ENCODE data around the gene PCYT2. TPM values are rescaled to one million over a fixed set of nuclear protein-coding genes. Genes with fewer than 3 reads are reported as not detected.
A peak's percentile ranks its signal among the peaks of the same experiment; 100 is the strongest.

PCYT2 gene
- total RNA-seq, 4 donors from 2014 or later: 27.4 to 38.7 (median 33.3) TPM

DNA sequence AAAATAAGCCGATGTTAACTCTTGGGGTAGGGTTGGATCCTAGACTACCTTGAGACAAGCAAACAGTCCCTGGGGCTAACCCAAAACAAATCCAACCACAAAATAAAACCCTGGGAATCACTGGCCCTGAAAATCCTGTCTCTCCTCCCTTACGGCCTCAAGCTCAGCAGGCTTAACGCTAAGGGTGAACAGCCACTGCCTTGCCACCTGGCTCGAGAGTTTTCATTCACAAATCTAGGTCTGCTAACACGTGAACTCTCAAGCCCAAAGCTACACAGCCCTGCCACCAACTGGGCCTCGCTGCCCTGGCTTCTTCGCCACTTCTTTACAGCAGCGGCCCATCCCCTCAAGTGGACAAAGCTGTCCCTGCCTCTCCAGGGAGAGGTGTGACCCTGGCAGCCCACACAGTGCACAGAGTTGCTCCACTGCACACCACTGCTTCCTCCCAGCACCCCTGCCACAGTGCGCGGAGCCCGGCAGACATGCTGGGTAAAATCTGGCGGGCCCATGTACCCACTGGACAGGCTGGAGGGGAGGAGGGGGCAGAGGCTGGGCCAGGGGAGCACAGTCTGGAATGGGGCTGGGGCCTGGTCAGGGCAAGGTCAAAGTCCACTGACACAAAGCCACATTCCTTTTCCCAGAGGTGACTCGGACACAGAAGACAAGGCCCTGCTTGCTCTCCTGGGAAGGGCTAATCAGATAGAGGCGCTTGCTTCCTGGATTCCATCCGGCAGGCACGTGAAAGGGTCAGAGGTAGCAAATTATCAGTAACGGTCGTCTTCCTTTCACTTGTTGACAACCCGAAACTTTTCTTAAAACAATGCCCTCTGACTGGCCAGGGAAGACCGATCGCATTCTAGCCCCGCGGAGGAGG, 996 bp downstream of the PCYT2 start:
- Histone ChIP-seq H3K4me1 (peaks cover 15 to 25% (median 20%) of the 10 kb centered on the region in 4 donors), H3K36me3 (peaks cover 13 to 75% (median 64%) of the 10 kb centered on the region in 4 donors), H3K27me3 (no peaks in the 10 kb centered on the region), H3K4me3 (peak overlapping the region; percentile 62 to 84 (median 78)), H3K27ac (replicated peaks in 1 of 4) (peak overlapping the region; percentile 63 to 79 (median 70)), H3K9me3 (no peaks in the 10 kb centered on the region)
- intact Hi-C loops (cut with DNase I): no loop called here
- DNase-seq (ENCODE audit: extremely low spot score): no peak
- TF ChIP-seq EP300 (IDR thresholded peaks at IDR 0.05) (no peak), POLR2A (IDR thresholded peaks at IDR 0.05; ENCODE audit: low read depth) (no peak), POLR2AphosphoS5 (IDR thresholded peaks at IDR 0.05) (no peak)
- TF ChIP-seq, protein P1, sequence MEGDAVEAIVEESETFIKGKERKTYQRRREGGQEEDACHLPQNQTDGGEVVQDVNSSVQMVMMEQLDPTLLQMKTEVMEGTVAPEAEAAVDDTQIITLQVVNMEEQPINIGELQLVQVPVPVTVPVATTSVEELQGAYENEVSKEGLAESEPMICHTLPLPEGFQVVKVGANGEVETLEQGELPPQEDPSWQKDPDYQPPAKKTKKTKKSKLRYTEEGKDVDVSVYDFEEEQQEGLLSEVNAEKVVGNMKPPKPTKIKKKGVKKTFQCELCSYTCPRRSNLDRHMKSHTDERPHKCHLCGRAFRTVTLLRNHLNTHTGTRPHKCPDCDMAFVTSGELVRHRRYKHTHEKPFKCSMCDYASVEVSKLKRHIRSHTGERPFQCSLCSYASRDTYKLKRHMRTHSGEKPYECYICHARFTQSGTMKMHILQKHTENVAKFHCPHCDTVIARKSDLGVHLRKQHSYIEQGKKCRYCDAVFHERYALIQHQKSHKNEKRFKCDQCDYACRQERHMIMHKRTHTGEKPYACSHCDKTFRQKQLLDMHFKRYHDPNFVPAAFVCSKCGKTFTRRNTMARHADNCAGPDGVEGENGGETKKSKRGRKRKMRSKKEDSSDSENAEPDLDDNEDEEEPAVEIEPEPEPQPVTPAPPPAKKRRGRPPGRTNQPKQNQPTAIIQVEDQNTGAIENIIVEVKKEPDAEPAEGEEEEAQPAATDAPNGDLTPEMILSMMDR (IDR thresholded peaks at IDR 0.05): no peak
- 50% methylated on average over 19 of the region's 23 CpGs for WGBS

DNA sequence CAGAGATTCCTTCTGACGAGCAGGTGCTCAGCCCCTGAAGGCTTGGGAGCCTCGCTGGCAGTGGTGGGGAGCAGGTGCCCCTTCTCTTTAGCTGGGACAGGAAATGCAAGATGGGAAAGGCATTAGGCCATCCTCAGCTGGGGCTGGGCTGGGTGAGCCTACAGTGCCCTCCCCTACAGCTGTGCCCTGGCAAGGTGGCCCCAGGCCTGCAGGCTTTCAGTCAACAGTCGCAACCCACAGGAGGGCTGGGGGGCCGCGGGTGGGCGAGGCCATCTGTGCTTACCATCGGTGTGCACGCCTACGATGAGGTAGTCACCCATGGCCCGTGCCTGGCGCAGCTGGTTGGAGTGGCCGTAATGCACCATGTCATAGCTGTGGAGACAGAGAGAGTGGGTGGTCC, 2.0 kb downstream of the PCYT2 start:
- Histone ChIP-seq H3K27me3 (no peaks in the 10 kb centered on the region), H3K27ac (replicated peaks in 1 of 4) (no peak overlapping the region), H3K4me3 (no peak overlapping the region), H3K9me3 (no peaks in the 10 kb centered on the region), H3K36me3 (peaks cover 14 to 75% (median 64%) of the 10 kb centered on the region in 4 donors), H3K4me1 (peaks cover 15 to 25% (median 20%) of the 10 kb centered on the region in 4 donors)
- intact Hi-C loops (cut with DNase I): no loop called here
- WGBS: 93% methylated on average over 3 of the region's 12 CpGs
- no peak for DNase-seq (ENCODE audit: extremely low spot score)
- no peak for TF ChIP-seq POLR2AphosphoS5 (IDR thresholded peaks at IDR 0.05)
- no peak for TF ChIP-seq EP300 (IDR thresholded peaks at IDR 0.05)
- TF ChIP-seq, protein P1 (IDR thresholded peaks at IDR 0.05): no peak
- TF ChIP-seq POLR2A (IDR thresholded peaks at IDR 0.05; ENCODE audit: low read depth): no peak

DNA sequence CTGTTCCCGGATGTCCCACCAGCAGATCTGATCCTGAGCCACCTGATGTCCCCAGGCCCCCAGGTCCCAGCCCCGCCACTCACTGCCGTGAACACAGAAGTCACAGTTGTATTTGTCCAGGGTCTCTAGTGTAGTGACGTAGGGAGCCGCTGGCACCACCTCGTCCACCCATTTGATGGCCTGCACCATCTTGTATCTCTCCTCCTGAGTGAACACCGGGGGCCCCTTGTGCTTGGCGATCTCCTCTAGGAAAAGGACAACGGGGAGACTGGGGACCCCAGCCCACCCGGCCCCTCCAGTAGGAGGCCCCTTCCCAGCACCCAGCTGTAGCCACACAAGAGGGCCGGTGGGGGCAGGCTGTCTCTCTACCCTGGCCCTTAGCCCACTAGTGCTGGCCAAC, 2.4 kb downstream of the PCYT2 start:
- intact Hi-C loops (cut with DNase I): no loop called here
- DNase-seq (ENCODE audit: extremely low spot score): no peak
- H3K4me3 ChIP-seq: no peak overlapping the region
- no peaks in the 10 kb centered on the region for H3K27me3 ChIP-seq
- WGBS: 97% methylated on average over 5 of the region's 11 CpGs
- no peak overlapping the region for H3K27ac ChIP-seq (replicated peaks in 1 of 4)
- peaks cover 15 to 25% (median 20%) of the 10 kb centered on the region in 4 donors for H3K4me1 ChIP-seq
- TF ChIP-seq EP300 (IDR thresholded peaks at IDR 0.05): no peak
- no peak for TF ChIP-seq POLR2A (IDR thresholded peaks at IDR 0.05; ENCODE audit: low read depth)
- TF ChIP-seq, protein P1 (IDR thresholded peaks at IDR 0.05): no peak
- no peak for TF ChIP-seq POLR2AphosphoS5 (IDR thresholded peaks at IDR 0.05)
- H3K36me3 ChIP-seq: peaks cover 10 to 75% (median 60%) of the 10 kb centered on the region in 4 donors
- H3K9me3 ChIP-seq: no peaks in the 10 kb centered on the region

DNA sequence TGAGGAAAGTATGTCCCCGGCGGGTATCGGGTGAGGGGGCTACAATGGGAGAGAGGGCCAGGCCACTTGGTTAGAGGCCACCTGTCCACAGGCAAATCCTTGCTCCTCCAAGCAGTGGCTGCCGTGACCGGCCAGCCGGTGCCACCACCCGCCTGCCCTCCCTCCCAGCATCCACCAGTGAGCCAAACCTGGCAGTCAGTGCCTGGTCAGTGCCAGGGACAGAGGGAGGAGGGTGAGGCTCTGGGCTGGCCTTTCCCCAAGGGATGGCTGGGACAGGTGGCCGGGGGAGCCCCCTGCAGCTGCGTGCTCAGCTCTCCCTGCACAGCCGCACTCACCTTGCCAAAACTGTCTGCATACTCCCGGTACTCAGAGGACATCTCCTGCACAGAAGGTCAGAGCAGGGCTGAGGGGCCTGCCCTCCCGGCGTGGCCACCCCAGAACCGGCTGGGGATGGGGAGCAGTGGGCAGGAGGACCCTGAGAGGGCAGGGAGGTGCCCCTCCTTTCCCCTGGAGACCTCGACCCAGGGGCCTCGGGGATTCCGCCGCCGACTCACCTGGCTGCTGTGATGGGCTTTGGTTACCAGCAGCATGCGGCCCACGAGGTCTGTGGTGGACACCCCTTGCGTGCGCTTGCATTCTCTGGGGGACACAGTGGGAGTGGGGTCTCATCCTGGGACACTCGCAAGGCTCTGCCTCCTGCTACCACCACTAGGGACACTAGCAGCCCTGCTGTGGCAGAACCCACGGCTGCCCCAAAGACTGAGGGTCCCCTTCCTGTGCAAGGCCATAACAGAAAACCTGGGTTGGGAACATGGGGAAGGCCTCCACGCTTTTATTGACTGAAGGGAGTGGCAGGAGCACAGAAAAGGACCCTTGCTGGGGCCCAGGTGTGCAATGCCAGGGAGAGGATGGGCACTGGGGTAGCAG, 3.7 kb downstream of the PCYT2 start:
- intact Hi-C loops (cut with DNase I): no loop called here
- H3K36me3 ChIP-seq: peaks cover 4 to 63% (median 47%) of the 10 kb centered on the region in 4 donors
- DNase-seq (ENCODE audit: extremely low spot score): no peak
- no peak for TF ChIP-seq POLR2A (IDR thresholded peaks at IDR 0.05; ENCODE audit: low read depth)
- TF ChIP-seq, protein P1 (IDR thresholded peaks at IDR 0.05): no peak
- no peak for TF ChIP-seq EP300 (IDR thresholded peaks at IDR 0.05)
- no peak for TF ChIP-seq POLR2AphosphoS5 (IDR thresholded peaks at IDR 0.05)
- H3K27me3 ChIP-seq: peaks cover 0 to 9% (median 3%) of the 10 kb centered on the region in 4 donors
- no peak overlapping the region for H3K27ac ChIP-seq (replicated peaks in 1 of 4)
- 96% methylated on average over 17 of the region's 26 CpGs for WGBS
- peaks cover 17 to 30% (median 24%) of the 10 kb centered on the region in 4 donors for H3K4me1 ChIP-seq
- H3K9me3 ChIP-seq: no peaks in the 10 kb centered on the region
- H3K4me3 ChIP-seq: no peak overlapping the region

Measured in esophagus muscularis mucosa (tissue), 4 donors.